SK-N-SH treated with all-trans-retinoic acid at 6 μM for 48 hours (cell line): ENCODE results near the gene XAB2.

Source experiments
- CREB5 ChIP-seq: fragments of 250-450 bp; sonication (Bioruptor Pico); IDR thresholded peaks from 2 replicates; pipeline ENCODE4 v1.5.1; 2020; ENCODE audit warnings: low read depth, mild to moderate bottlenecking, moderate library complexity
- ISL1 ChIP-seq: fragments of 250-450 bp; sonication (Bioruptor Pico); IDR thresholded peaks from 2 replicates; pipeline ENCODE4 v2.1.2; 2022; ENCODE audit warnings: mild to moderate bottlenecking, moderate library complexity
- PATZ1 ChIP-seq: fragments of 250-450 bp; sonication (Bioruptor Pico); IDR thresholded peaks from 2 replicates; pipeline ENCODE4 v1.8.0; 2020; ENCODE audit warnings: mild to moderate bottlenecking, moderate library complexity, borderline replicate concordance
- POU6F1 ChIP-seq: fragments of 250-450 bp; sonication (Bioruptor Pico); IDR thresholded peaks from 2 replicates; pipeline ENCODE4 v1.8.0; 2021; ENCODE audit warnings: low read depth, mild to moderate bottlenecking, moderate library complexity, borderline replicate concordance
- PPARA ChIP-seq: fragments of 250-450 bp; sonication (Bioruptor Pico); IDR thresholded peaks from 2 replicates; pipeline ENCODE4 v1.5.0; 2020; ENCODE audit warnings: mild to moderate bottlenecking, borderline replicate concordance
- TOX ChIP-seq: fragments of 250-450 bp; sonication (Bioruptor Pico); IDR thresholded peaks from 2 replicates; pipeline ENCODE4 v1.8.0; 2021; ENCODE audit warnings: mild to moderate bottlenecking, moderate library complexity, borderline replicate concordance
- ZC3H10 ChIP-seq: fragments of 250-450 bp; sonication (Bioruptor Pico); IDR thresholded peaks from 2 replicates; pipeline ENCODE4 v1.5.1; 2021; ENCODE audit warnings: mild to moderate bottlenecking, moderate library complexity
- ZFP30 ChIP-seq: fragments of 450-650 bp; formaldehyde crosslinking; IDR thresholded peaks from 2 replicates; pipeline ENCODE4 v1.5.0; 2022; ENCODE audit warnings: mild to moderate bottlenecking, moderate library complexity

GRCh38 chr19:7657131-7657751 lies 27.9 kb upstream of the XAB2 start:
- TF ChIP-seq PPARA: no peak
- no peak for TF ChIP-seq ZFP30 (CRISPR knock-in tag)
- TF ChIP-seq POU6F1: no peak
- TF ChIP-seq ZC3H10: no peak
- TF ChIP-seq ISL1 (CRISPR knock-in tag): no peak
- TF ChIP-seq CREB5 (CRISPR knock-in tag): no peak
- TF ChIP-seq TOX (CRISPR knock-in tag): no peak
- TF ChIP-seq PATZ1 (CRISPR knock-in tag): no peak
